ENCODE data around the gene PRDM16. TPM values are rescaled to one million over a fixed set of nuclear protein-coding genes. Genes with fewer than 3 reads are reported as not detected.

The PRDM16 gene
- total RNA-seq, 1 experiment from 2014 or later: 6.1 TPM

- Histone ChIP-seq H3K27me3 (ENCODE audit: insufficient read depth, low read length) (no peaks in the 10 kb centered on the region), H3K9ac (ENCODE audit: low read length) (no peak overlapping the region), H3K27ac (ENCODE audit: low read depth, low read length) (no peak overlapping the region), H3K4me2 (ENCODE audit: low read length) (no peak overlapping the region), H3K9me3 (ENCODE audit: control insufficient read depth in 1 of 2, insufficient read depth in 1 of 2, low read depth in 1 of 2, low read length in 2 of 2) (no peaks in the 10 kb centered on the region), H3K79me2 (ENCODE audit: insufficient read depth, low read length) (no peaks in the 10 kb centered on the region), H3K4me3 (replicated peaks in 1 of 2; ENCODE audit: low read depth in 1 of 2, low read length in 2 of 2) (no peak overlapping the region), H3K4me1 (ENCODE audit: control insufficient read depth in 1 of 2, insufficient read depth in 2 of 2, low read length in 2 of 2) (peaks cover 0 to 6% of the 10 kb centered on the region in 2 experiments; a peak in 2 of 4 replicates), H2AFZ (ENCODE audit: low read depth, low read length, poor library complexity, severe bottlenecking) (no peak overlapping the region), H3K36me3 (ENCODE audit: control insufficient read depth in 1 of 2, insufficient read depth in 2 of 2, low read length in 2 of 2) (no peaks in the 10 kb centered on the region), H3K9me2 (ENCODE audit: insufficient read depth) (no peaks in the 10 kb centered on the region), H4K20me1 (ENCODE audit: insufficient read depth) (no peaks in the 10 kb centered on the region)
- RAD21 ChIA-PET (ENCODE audit: low non-redundant PET in 1 of 2, low total read pairs in 2 of 2, uncharacterized antibody in 2 of 2, unreplicated experiment in 2 of 2): no interaction called here
- no peak for DNase-seq (ENCODE audit: low read depth, low spot score)
- BruUV-seq (replicated peaks): no TSS peak
- no peak for ATAC-seq
- POLR2A ChIA-PET: no interaction called here
- TF ChIP-seq ZNF274 (IDR thresholded peaks at IDR 0.05; ENCODE audit: low read depth, low read length): no peak
- no peak for TF ChIP-seq ATF3 (IDR thresholded peaks at IDR 0.05)
- TF ChIP-seq TCF7L2 (IDR thresholded peaks at IDR 0.05; ENCODE audit: borderline replicate concordance, extremely low read depth, insufficient read depth, insufficient read length): no peak
- no peak for TF ChIP-seq ELF1 (IDR thresholded peaks at IDR 0.05; ENCODE audit: borderline replicate concordance, low read depth)
- no peak for TF ChIP-seq SP1 (IDR thresholded peaks at IDR 0.05; ENCODE audit: low read depth)
- TF ChIP-seq ZFX (IDR thresholded peaks at IDR 0.05): no peak
- no peak for TF ChIP-seq EZH2 (IDR thresholded peaks at IDR 0.05)
- TF ChIP-seq SRF (IDR thresholded peaks at IDR 0.05; ENCODE audit: low read depth): no peak
- TF ChIP-seq FOSL1 (IDR thresholded peaks at IDR 0.05; ENCODE audit: low read depth): no peak
- TF ChIP-seq JUND (IDR thresholded peaks at IDR 0.05): no peak
- TF ChIP-seq REST (IDR thresholded peaks at IDR 0.05; ENCODE audit: low read depth): no peak
- TF ChIP-seq SIN3A (IDR thresholded peaks at IDR 0.05; ENCODE audit: low read depth): no peak
- no peak for TF ChIP-seq MAX (IDR thresholded peaks at IDR 0.05)
- no peak for TF ChIP-seq POLR2AphosphoS5 (IDR thresholded peaks at IDR 0.05; ENCODE audit: low read depth, low read length)
- TF ChIP-seq EZH2phosphoT487 (IDR thresholded peaks at IDR 0.05; ENCODE audit: borderline replicate concordance): no peak
- no peak for TF ChIP-seq CTCF (IDR thresholded peaks at IDR 0.05 in 2 of 3, conservative IDR thresholded peaks at IDR 0.05 in 1 of 3; ENCODE audit: borderline replicate concordance in 1 of 3, insufficient read depth in 1 of 3, low read depth in 2 of 3, low read length in 2 of 3)
- TF ChIP-seq ZBTB33 (IDR thresholded peaks at IDR 0.05; ENCODE audit: extremely low read depth, insufficient replicate concordance, low read length): no peak
- TF ChIP-seq RAD21 (IDR thresholded peaks at IDR 0.05; ENCODE audit: low read depth): no peak
- intact Hi-C loops (cut with micrococcal nuclease): no loop called here
- CTCF ChIA-PET: no interaction called here
These were observed 121.4 kb downstream of the PRDM16 start for GRCh38 chr1:3190256-3191041.
